HG03565 (cell line): Measurements from ENCODE around the gene WBP2.

Experiments used
- ATAC-seq: cut with Tn5 transposase; IDR thresholded peaks from one replicate; pipeline ENCODE4 v1.9.1; 2021; ENCODE audit warnings: mild to moderate bottlenecking, moderate library complexity; ENCODE audit not compliant: unreplicated experiment

Gene WBP2

DNA sequence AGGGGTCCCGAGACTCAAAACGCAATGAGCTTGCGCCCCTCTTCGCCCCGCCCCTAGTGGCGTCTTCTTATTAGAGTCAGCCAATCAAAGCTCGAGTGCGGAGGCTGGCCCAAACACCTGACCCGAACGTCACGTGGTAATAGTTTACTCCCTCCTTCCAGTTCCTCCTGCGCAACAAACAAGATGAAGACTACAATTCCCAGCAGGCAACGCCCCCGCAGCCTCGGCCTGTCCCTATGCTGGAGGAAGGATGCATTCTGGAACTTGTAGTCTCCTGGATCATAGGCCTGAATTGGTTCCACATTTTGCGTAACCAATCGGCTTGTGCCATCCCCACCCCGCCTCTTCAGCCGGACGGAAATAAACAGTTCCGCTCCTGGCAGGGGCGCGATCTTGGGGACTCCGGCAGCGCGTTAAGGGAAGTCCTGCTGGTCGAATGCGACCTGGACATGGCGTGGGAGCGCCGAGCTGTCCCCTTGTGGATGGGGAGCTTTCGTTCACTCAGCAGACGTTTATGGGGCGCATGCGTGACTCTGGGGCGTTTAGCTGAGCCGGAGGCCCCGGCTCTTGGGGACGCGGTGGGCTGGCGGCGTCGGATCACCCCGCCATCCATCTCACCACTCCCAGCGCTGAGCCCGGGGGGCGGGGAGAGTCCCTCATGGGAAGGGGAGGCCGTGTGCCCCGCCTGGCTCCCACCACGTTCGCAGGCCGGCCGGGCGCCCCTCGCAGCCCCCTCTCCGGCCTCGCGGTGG, at the start of gene WBP2:
Gene WBP2, minus strand, starts transcription at position 26 of the 752 bp plus-strand sequence. CDS start 38 bp downstream, outside the sequence.
- ATAC-seq, result peak; percentile 85

DNA sequence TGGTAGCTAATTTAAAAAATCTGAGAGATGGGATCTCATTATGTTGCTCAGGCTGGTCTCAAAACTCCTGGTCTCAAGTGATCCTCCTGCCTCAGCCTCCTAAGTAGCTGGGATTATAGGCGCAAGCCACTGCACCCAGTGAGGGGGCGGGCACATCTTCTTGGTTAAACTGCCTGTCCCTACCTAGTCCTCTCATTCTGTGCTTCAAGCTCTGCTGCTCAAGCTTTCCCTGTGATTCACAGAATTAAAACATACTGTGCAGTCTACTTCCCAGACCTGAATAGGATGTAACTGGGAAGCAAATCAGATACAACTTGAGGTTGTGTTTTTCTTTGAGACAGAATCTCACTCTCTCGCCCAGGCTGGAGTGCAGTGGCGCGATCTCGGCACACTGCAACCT, 47.3 kb upstream of the WBP2 start:
- ATAC-seq, result no peak

DNA sequence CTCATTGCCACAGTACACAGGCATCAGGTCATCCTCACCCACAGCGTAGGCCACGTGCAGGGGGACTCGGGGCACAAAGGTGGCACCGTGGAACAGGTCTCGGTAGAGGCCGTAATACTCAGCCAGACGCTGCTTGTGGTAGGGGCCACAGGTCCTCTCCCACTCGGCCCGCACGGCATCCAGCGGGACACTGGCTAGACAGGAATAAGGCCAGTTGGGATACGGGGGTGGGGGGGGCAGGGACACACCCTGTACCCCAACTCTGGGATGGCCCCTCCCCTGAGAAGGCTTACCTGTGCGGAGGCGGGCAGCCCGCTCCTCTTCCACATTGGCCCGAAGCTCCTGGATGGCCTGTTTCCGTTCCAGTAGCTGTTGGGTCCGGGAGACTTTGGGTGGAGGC, 46.6 kb upstream of the WBP2 start:
- ATAC-seq, result no peak

DNA sequence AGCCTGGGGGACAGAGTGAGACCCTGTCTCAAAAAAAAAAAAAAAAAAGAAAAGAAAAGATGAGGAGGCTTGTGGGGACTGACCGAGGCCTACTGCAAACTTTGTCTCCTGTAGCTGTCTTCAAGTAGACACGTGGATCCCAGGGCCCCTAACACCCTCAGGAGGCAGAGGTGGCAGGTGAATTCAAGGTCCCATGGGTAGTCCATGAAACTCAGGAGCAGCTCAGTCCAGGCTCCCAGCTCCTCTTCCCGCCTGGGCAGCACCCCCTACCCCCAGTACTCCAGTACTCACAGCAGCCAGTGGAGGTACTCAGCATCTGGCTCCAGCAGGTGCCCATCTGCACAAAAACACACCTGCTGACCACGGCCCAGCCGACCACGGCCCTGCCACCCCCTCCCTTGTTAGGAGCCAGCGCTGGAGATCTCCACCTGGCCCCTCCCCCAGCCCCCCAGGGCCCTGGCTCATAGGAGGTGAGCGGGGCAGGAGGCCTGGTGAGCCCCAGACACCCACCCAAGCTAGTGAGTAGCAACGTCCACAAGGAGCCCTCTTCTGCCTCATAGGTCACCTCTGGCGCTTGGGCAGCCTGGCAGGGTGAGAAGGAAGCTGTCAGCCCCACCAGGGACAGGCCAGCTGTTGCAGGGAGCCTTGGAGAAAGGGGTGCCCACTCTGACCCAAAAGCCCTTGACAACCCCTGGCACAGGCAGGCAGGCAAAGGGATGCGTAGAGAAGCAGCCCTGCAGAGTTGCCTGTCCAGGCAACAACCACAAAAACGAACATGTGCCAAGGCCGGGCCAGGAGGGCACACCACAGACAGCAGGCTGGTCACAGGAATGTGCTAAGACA, 45.8 kb upstream of the WBP2 start:
- ATAC-seq, result no peak

DNA sequence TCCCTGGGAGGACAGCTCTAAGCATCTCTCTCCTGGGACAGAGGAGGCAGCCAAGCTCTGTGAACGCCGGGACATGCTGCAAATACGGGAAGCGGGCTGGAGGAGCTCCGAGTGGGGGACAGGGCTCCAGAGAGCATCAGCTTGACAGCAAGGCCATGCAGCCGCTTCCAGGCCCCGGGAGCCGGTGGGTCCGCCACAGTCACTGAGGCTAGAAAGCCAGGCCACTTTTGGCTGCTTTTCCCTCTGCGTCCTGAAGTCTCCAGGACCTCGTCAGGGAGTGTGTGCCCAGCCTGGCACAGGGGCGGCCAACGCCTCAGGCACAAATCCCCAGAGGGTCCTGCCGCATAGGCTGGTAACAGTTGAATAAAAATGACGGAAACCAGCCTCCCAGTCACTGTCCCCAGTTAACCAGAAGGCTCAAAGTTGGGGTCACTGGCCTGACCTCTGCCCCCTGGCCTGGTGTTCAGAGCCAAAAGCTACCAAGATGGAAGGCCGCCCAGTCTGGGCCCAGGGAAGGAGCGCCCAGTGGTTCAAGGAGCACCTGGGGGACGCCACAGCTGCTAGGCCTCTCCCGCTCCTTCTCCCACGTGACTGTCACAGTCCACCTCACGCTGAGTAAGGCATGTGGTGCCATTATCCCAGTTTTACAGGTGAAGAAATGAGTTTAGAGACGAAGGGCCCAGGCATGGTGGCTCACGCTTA, 44.8 kb upstream of the WBP2 start:
- no peak for ATAC-seq

DNA sequence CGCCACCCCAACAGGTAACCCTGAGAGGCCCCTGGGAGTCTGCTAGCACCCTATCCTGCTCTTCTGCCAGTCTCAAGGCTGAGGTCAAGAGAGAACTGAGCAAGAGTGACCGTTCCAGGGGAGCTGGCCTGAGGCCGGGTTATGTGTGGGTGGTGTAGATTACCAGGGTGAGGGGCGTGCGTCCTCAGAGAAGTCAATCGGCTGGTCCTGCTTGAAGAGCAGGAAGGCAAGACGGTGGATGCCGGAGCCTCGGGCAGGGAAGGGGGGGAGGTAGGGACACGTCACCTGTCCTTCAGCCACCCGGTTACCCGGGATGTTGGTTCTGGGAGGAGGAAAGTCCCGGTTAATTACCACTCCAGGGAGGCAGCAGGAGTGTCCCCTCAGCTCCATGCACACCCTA, 44.2 kb upstream of the WBP2 start:
- ATAC-seq, result no peak

DNA sequence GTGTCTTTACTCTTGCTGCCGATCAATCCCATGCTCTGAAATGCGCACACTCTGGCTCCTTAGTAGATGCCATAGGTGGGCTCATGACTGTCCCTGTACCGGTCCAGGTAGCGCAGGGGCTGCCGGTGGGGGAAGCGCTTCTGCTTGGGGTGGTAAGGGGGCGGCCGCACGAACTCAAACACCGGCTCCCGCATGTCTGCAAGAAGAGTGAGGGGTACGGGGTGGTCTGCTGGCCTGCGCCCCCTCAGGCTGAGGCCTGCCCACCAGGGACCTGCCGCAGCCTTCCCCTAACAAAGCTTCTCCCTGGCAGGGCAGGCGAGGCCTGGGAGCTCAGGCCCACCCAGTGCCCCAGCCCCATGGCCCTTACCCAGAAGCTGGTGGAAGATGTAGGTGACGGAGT, 43.7 kb upstream of the WBP2 start:
- ATAC-seq, result no peak

DNA sequence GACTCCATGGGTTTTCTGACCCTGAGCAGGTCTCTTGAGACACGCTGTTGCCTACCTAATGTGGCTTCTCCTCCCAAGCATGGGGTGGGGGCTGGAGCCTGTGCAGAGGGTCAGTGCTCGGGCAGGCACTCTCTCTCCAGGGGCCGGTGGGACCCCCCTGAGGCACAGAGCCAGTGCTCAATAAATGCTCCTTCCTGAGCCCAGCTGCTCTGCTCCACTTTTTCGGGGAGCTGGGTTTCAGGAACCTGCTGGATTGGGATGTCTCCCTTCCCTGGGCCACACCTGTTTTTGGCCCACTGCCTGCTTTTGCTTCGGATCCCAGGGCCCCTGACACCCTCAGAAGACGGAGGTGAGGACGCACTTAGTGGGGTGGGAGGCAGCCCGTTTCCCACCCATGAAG, 42.9 kb upstream of the WBP2 start:
- no peak for ATAC-seq

DNA sequence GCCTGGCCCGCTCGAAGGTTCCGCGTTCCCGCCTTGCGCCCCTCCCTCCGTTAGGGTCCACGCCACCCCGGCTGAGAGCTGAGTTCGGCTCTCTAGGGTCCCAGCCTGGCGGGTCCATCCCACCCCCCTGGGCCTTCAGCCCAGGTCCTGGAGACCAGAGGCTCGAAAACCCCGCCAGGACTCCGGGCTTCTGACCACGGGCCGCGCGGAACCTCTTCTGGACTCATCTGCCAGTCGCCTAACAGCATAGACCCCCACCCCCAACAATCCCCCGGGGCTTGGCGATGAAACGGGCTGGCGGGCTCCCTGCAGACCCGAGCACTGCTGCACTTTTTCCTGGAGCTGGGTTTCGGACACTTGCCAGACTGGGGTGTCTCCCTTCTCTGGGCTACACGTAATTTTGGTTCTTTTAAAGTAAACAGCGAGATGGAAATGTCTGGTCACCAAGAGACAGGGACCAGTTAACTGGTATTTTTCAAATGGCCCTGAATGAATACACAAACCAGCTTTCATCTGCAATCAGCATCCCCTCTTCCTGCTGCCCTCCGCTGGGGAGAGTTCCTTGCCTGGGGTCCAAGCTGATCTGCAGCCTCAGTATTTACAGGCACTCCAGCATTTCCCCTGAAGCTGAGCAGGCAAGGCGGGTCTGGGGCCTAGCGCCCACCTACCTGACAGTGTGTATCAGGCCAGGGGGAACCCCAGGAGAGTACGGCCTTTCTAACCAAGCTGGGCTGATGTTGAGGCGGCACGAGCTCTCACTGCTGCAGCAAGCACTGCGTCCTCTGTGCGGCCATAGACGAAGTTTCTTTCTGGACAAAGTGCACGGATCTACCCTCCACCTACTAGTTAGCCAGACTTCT, 42.3 kb upstream of the WBP2 start:
- peak; percentile 2 for ATAC-seq

DNA sequence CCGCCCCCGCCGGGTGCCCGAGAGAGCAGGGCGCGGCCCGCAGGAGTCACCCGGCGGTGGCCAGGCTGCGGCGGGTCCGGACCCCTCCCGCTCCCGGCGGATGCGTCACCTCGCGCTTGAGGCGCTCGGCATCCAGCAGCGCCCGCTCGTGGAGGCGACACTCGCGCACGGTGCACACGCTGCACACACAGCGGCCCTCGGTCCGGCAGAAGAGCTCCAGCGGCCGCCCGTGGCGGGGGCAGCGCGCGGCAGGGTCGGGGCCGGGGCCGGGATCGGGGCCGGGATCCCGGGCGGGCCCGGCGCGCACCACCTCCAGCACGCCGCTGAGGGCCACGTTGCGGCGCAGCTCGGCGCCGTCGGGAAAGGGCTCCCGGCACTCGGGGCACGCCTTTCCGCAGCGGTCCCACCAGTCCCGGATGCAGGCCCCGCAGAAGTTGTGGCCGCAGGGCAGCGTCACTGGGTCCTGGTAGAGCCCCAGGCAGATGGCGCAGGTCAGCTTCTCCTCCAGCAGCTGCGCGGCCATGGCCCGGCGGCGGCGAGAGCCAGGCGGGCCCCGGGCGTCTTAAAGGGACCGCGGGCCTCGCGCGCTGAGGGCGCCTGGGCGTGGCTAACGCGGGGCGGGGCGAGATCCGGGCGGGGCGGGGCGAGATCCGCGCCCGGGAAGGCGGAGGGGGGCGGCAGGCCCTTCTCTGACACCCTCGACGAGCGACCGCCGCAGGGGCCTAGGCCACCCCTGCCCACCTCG, 41.5 kb upstream of the WBP2 start, which contains the start of gene TRIM65:
Gene TRIM65, minus strand, starts transcription at position 537 of the 745 bp plus-strand sequence. Its CDS starts 14 bp downstream, at position 523.
- peak; percentile 42 for ATAC-seq

DNA sequence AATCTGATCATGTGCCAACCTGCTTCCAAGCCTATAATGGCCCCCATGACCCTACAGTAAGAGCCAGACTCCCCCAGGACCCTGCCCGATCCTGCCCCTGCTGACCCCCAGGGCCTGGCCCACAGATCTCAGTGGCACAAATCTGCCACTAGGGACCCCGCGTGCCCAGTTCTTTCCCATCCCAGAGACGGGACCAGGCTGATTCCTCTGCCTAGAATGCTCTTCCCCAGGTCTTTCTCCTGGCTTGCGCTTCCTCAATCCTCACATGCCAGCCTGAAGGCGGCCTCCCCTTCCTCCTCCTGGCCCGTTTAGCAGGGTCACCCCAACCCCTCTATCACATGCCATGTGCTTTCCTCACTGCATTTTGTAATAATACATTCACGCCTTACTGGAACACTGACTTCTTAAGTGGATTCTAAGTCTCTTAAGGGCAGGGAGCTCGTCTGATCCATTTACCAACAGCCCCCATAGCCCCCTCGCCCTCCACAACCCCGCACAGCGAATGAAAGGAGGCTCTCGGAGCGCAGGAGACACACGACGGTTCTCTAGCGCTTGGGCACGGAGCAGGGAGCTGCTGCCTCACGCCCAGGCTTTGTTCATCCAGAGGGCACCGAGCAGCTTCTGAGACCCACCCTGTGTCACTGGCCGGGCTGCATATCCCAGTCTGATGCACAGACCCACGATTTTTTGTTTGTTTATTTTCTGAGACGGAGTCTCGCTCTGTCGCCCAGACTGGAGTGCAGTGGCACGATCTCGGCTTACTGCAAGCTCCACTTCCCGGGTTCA, 40.4 kb upstream of the WBP2 start:
- ATAC-seq, result no peak

DNA sequence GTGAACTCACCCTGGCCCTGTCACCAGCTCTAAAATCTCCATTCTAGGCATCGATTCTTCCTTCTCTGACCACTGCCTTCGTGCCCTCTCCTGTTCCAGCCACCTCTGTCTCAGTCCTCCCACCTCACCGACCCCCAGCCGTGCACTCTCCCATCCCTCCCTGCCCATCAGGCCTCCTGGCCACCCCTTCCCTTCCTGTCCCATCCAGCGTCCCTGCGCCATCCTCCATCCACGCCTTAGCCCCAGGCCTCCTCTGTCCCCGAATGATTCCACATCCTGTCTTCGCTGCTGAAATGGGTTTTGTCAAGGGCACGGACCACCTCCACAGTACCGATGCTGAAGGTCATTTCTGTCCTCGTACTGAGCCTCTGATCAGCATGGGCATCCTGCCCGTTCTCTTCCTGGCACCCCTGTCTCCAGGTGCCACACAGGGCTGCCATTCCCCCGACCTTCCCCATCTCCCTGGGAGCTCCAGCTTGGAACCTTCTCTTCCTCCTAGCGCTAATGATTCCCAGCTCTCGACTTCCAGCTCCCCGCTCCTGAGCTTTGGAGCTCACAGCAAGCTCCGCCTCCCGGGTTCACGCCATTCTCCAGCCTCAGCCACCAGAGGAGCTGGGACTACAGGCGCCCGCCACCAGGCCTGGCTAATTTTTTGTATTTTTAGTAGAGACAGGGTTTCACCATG, 39.1 kb upstream of the WBP2 start:
- ATAC-seq, result no peak

DNA sequence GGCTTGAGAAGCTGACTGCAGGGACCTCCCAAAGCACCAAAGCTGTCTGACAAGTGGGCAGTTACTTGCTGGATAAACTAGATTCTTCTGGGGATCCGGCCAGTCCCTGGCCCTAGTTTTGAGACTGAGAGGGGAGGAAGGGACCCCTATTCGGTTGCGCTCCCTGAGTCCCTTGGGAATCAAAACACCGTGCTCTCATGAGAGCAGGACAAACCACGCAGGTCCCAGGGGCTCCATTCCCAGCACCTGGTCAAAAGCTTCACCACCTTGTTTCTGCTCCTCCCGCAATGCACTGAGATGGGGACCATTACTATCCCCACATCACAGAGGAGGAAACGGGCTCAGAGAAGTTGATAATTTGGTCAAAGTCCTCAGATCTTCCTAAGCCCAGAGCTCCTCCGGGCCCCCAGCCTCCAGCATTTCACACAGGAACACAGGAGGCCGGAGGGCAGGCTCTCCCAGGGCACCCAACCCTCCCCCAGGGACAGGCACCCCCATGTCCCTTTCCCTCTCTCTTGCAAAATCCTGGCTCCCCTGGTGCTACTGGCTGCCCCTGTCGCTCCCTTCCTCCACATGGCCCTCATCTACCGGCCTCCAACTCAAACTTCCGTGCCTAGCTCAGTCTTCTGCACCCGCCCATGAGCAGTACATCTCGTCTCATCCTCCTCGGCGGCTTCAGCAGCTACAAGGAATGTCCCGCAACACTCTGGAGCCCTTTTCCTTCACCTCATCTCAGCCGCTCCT, 38.3 kb upstream of the WBP2 start:
- ATAC-seq, result no peak

DNA sequence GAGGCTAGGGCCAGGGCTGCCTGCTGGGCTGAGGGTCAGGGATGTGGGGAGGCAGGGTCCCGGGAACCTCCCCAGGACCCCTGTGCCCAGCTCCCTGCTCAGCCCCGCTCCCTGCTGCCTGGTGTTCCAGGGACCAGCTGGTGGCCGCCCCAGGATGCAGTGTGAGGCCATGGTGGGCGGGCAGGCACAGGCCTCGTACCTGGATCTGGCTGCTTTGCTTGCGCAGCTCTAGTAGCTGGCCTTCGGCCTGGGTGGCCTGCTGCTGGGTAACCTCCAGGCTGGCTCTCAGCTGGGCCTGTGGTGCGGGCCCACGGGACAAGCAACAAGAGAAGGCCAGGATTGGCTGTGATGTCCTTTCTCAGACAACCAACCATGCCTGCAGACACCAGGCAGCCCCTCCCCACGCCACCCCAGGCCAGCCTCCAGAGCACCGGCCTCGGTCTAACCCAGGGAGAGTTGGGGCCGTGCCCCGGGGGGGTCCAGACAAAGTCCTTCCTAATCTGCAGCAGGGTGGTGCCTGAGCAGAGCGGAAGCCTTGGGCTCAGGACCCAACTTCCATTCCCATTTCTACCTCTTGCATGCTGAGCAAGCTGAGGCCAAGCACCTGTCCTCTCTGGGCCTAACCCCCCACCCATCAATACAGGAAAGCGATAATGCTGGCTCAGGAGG, 37.6 kb upstream of the WBP2 start:
- ATAC-seq, result no peak

DNA sequence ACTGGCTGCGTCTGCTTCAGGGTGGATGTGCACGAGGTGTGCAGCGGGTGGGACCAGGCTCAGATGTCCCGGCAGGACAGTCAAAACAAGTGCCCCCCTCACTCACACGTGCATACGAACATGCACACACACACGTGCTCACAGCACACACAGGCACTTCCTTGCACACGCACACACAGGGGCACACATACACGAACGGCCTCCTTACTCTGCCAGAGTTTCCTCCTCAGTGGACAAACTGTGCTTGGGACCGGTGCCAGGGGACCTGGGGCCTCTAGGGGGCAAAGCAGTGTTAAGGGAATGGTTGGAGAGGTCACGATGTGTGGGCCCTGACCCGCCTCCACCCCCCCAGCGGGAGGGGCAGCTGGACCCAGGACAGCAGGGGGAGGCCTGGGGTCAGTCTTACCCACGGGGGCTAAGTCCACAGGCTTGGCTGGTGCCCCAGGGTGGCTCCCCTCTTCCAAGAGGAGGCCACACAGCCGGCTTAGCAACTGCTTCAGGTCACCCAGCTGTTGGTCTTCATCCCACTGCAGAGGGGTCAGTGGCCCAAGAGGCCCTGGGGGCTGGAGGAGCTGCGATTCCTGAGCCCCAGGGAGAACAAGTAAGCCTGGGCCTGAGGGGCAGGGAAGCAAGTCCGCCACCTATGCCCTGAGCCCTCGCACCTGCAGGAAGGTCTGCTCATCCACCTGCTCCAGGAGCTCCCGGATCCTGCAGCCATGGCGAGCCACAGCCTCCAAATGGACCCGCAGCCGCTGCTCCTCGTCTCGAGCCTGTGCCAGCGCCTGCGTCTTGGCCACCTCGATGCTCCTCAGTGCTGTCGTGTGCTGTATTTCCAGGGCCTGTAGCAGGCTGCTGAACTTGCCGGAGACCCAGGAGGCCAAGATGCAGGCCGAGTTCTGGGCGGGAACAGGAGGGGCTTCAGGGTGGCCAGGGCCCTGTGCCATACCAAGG, 36.7 kb upstream of the WBP2 start:
- no peak for ATAC-seq

DNA sequence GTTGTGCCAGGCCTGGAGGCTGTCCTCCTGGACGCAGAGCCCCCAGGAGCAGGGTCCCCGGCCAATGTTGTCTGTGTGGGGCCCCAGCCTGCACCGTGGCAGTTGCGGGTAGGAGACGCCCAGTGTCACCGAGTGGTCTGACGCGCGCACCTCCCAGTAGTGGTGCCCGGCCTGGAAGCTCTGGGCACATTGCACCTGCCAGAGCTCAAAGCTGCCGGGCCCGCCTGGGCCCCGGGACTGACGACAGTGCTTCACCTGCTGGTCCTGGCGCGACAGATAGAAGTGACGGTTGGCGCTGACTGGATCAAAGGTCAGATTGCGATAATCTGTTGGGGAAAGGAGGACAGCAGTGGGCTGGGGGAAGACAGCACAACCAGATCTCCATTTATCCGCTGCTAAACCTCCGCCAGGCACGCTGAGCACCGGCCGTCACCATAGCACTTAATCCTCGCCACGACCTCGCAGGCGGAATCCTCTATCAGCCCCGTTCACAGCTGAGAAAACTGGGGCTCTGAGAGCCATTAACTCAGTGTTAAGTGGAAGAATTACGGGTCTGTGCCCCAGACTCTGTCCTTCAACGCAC, 36.0 kb upstream of the WBP2 start:
- no peak for ATAC-seq
